ENCODE measurements around the gene TMEM120B. TPM values are rescaled to one million over a fixed set of nuclear protein-coding genes. Genes with fewer than 3 reads are reported as not detected.
"Not testable (repeated sequence)": the region's sequence is repeated elsewhere in the genome, so short reads cannot be mapped to it uniquely, and the experiment has no call there.

TMEM120B gene
- total RNA-seq, 1 donor from 2014 or later: 11.6 TPM

DNA sequence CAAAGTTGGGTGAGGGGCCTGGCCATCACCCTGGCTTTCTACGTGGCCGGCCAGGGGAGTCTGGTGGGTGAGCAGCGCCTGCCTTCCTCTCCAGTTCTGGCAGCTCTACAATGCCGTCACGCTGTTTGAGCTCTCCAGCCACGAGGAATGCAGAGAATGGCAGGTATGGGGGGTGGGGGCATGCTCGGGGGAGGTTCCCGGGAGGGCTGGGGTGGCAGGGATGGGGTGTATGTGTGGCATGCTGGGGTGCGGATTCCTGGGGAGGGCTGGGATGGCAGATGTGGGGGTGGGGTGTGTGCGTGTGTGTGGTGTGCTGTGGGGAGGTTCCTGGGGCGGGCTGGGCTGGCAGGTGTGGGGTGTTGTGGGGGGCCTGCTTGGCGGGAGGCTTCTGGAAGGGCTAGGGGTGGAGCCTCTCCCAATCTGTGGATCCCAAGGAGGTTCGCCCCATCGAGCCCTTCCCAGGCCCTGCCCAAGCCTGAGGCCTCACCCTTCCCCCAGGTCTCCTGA is 62.5 kb downstream of the TMEM120B start:
- DNase-seq (ENCODE audit: low spot score): no peak

- DNase-seq (ENCODE audit: low spot score): no peak
Measured at GRCh38 chr12:121775501-121775900, 62.9 kb downstream of the TMEM120B start.

DNA sequence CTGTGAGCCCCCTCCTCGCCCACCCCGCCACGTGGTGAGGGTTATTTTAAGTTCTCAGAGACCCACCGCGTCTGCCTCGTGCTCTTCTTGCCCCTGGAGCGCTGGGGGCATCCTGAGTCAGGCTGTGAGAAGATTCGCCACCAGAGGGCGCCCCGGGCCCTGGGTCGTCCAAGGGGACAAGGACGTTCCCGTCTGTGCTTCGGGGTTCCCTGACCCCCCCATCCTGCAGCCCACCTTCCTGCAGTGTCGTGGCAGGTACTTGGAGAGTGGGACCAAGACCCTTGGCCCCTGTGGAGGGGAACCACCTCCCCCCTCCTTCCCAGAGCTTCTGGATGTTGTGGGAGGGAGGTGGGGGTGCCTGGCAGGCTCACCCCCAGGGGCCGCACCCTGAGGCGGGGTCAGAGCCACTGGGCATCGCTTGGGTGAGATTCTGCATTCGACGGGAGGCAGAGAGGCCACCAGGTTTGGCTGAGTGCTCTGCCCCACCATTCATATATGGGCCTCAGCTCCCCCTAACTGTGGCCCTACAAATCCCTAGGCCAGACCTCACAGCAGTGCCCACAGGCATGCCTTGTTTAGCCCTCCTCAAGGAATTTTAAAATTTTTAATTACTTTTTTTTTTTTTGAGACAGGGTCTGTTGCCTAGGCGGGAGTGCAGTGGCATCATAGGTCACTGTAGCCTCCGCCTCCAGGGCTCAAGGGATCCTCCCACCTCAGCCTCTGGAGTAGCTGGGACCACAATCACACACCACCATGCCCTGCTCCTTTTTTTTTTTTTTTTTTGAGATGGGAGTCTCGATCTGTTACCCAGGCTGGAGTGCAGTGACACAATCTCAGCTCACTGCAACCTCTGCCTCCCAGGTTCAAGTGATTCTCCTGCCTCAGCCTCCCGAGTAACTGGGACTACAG is 63.9 kb downstream of the TMEM120B start:
- peak; percentile 81 for DNase-seq (ENCODE audit: low spot score)

DNA sequence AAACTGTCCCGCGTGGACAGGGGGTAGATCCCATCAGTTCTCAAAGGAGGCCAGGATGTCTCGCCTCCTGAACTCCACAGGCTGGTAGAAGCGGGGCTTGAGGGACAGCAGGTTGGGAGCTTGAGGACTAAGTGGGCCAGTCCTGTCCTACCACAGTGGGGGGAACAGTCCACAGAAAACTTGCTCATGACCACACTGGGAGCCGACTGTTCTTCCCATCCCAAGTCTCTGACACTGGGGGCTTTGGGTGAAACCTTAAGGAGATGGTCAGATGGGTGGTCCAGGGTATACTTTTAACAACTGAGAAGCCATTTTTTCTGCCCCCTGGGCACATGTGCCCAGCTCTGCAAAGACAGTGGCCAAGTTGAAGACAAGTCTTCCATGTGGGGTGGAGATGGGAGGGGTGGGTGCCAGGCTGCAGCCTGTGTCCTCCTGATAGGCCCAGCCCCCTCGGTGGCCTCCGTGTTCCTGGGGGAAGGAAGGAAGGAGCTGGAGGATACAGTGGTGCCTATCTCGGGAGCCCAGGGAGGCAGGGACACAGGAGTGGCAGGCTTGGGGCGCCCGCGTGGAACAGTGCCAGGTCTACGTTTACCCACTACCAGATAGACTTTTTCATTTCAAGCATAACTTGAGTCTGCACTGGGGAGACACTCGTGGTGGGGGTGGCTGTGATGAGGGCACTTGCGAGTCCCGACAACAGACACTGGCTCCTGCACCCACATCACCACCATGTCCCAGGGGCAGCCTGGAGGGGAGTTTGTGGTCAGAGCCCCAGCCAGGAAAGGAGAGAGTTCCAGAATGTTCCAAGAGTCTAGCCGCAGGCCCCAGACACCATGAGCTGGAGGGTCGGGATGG is 66.2 kb downstream of the TMEM120B start:
- DNase-seq (ENCODE audit: low spot score): no peak

- no peak for DNase-seq (ENCODE audit: low spot score)
Measured at GRCh38 chr12:121779422-121779895, 66.9 kb downstream of the TMEM120B start.

GRCh38 chr12:121780429-121780828 is 67.9 kb downstream of the TMEM120B start:
- no peak for DNase-seq (ENCODE audit: low spot score)

GRCh38 chr12:121781484-121781997 is 69.0 kb downstream of the TMEM120B start:
- no peak for DNase-seq (ENCODE audit: low spot score)

DNA sequence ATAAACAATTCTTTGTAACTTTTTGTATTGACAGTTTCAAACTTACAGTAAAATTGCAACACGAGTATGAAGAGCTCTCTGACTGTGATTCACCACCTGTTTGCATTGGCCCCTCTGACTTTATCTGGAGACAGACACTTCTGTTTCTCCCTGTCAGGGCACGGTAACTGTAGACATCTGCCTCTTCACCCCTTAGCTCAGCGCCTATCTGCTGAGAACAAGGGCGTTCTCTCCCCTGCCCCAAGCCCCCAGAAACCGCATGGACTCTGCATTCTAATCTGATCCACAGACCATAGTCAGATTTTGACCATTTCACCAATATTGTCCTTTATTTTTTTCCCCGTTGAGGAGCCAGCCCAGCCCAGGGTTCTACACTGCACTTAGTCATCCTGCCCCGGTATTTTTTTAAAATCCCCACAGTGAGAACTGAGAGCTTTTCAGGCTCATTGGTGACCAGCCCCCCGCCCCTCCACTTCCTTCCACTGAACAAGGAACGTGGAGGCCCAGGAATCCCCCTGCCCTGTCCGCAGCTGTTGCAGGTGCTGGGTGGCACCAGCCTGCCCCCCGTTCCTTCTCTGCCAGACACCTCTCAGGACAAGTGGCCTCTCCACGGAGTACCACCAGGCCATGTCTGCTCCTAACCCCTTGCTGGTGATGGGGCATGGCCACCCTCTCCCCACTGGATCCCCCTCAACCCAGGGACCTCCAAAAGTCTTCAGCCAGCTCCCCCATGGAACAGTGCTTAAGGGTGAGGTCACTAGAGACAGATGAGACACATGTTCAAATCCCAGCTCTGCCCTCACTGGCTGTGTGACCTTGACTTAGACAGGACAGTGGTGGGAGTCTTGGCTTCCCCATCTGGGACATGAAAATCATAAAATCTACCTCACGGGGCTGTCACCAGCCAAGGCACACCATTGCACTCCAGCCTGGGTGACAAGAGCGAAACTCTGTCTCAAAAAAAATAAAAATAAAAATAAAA is 69.7 kb downstream of the TMEM120B start:
- DNase-seq (ENCODE audit: low spot score): no peak

DNA sequence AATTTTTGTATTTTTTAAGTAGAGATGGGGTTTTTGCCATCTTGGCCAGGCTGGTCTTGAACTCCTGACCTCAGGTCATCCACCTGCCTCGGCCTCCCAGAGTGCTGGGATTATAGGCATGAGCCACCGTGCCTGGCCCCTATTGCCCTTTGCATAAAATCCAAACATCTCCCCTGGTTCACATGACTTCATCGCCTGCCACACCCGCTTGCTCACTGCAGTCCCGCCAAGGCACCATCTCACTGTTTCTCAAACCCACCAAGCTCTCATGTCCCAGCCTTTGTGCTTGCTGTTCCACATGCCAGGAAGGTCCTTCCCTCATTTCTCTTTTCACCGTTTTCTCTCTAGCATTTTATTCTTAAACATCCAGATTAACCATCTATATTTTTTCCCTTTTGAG is 71.2 kb downstream of the TMEM120B start:
- no peak for DNase-seq (ENCODE audit: low spot score)

GRCh38 chr12:121784460-121784859 is 71.9 kb downstream of the TMEM120B start:
- no peak for DNase-seq (ENCODE audit: low spot score)

DNA sequence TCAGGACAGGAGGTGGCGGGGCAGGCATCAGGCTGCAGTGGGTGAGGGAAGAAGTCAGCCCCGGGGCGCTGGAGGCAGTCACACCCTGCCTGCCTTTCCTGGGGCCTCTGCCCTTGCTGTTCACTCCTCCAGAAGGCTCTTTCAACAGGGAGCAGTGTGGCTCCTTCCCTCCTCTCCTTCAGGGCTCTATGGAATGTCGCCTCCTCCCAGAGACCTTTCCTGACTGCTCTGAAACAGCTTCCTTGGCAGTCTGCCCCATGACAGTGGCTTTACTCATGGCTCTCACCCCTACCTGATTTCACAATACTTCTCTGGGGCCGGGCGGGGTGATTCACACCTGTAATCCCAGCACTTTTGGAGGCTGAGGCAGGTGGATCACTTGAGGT is 73.9 kb downstream of the TMEM120B start:
- peak; percentile 87 for DNase-seq (ENCODE audit: low spot score)

DNA sequence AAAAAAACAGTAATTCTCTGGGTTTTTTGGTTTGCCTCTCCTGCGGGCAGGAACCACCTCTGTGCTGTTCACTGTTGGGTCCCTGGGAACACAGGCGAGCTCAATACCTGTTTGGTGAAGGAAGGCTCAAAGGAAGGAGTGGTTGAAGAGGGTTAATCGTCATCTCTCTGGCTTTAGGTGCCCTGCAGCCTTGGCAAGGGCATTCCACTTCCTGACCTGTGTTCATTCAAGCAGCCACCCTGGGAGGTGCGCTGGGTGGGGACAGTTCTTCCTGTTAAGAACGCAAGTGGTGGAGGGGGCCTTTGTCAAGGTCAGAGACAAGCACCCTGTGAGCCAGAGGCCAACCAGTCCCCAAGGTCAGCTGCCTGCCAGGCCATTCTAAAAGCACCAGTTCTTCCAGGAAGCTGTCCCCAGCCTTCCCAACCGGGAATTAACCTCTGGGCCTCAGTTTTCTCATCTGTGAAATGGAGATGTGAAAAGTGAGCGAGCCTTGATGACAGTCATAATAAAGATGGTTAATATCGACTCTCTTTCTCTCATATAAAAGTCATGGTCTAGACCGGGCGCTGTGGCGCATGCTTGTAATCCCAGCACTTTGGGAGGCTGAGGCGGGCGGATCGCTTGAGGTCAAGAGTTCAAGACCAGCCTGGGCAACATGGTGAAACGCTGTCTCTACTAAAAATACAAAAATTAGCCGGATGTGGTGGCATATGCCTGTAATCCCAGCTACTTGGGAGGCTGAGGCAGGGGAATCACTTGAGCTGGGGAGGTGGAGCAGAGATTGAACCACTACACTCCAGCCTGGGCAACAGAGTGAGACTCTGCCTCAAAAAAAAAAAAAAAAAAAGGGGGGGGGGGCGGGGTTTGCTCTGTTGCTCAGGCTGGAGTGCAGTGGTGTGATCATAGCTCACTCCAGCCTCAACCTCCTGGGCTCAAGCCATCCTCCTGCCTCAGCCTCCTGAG is 74.8 kb downstream of the TMEM120B start:
- no peak for DNase-seq (ENCODE audit: low spot score)

- DNase-seq (ENCODE audit: low spot score): no peak
Measured at GRCh38 chr12:121788176-121788818, 75.7 kb downstream of the TMEM120B start.

GRCh38 chr12:121789233-121789781 is 76.8 kb downstream of the TMEM120B start:
- no peak for DNase-seq (ENCODE audit: low spot score)

GRCh38 chr12:121789800-121790728 is 77.5 kb downstream of the TMEM120B start:
- peak; percentile 74 for DNase-seq (ENCODE audit: low spot score)

DNA sequence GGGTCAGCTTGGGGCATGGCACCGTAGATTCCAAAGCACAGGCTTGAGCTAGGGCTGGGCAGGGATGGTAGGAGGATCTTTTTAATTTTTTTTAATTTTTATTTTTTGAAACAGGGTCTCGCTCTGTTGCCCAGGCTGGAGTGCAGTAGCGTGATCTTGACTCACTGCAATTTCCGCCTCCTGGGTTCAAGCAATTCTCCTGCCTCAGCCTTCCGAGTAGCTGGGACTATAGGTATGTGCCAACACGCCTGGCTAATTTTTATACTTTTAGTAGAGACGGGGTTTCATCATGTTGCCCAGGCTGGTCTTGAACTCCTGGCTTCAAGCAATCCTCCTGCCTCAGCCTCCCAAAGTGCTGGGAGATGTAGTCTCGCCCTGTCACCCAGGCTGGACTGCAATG is 78.2 kb downstream of the TMEM120B start:
- not testable (repeated sequence) for DNase-seq (ENCODE audit: low spot score)

DNA sequence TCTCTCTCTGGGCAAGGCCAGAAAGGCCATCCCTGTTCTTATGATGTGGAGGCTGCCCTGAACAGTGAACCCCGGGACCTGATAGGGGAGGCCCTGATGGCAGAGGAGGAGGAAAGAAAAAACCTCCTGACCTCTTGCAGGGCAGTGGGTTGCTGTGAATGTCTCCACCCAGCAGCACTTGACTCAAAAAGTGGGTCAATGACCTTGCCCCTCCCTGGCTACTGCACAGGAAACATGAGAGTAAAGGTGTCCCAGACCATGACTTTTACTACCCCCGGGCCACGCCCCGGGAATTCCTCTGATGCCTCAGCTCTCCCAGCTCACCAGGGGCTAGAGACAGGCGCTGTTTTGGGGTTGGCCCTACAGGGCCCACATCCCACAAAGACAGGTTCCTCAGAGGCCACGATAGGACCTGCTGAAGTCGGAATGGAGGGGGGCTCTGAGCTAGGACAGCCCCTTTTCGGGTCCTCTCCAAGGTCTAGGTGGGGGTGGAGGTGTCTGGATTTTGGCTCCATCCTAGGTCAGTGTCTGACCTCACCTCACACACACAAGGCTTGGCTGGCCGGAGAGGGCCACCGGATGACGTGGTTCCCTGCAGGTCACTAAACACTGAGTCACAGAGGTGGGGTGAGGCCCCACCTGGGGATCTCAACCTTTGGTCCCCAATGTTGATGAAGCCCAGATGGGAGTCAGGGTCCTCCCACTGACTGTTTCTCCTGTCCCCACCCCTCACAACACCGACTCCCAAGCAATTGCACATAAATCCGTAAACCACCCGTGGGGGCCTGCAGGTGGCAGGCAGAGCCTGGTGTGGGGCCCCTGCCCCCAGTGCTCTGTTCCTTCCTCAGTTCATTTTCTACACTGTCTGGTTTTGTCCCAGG is 79.4 kb downstream of the TMEM120B start:
- no peak for DNase-seq (ENCODE audit: low spot score)

All from mucosa of gallbladder (tissue), 1 donor.